Adrenal gland (tissue), 5 donors: ENCODE results near the gene ASXL1.

ENCODE experiments used
- POLR2A ChIP-seq, 2 donors: fragments of 450-650 bp; IDR thresholded peaks; one replicate each; pipeline ENCODE4 v1.6.1; 2017; ENCODE audit warnings: antibody characterized with exemption in 2 of 2, mild to moderate bottlenecking in 2 of 2, moderate library complexity in 1 of 2
- TF ChIP-seq, protein P1 (sequence below), 6 experiments: fragments of 450-650 bp in 4 of 6; fragments of 200-600 bp in 2 of 6; sonication (generic) in 1 of 6; IDR thresholded peaks; 1 replicate in 5 of 6; 2 replicates in 1 of 6; pipeline versions ENCODE4 v1.5.1 to v1.8.0; 2016 to 2021; ENCODE audit warnings: antibody characterized with exemption in 6 of 6, mild to moderate bottlenecking in 2 of 6, moderate library complexity in 1 of 6
- donor health status: DM: no; HTN: no; CAD: no.

DNA sequence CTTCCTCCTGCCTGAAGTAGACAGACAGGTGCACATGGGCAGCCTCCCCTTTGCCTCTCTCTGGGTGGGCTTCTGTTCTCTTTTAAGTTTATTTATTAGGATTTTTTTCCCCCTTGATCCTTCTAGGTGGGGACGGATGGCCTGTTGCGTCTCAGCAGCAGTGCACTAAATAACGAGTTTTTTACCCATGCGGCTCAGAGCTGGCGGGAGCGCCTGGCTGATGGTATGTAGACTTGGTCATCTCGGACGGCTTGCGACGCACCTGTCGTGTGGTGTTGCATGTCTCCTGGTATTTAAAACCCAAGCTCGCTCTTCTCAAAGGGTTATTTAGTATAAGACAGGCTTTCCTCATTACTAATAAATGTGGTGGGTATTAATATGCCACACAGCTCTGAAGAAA lies 73.3 kb downstream of the ASXL1 start:
- no peak for TF ChIP-seq POLR2A (IDR thresholded peaks at IDR 0.05)
- TF ChIP-seq, protein P1, sequence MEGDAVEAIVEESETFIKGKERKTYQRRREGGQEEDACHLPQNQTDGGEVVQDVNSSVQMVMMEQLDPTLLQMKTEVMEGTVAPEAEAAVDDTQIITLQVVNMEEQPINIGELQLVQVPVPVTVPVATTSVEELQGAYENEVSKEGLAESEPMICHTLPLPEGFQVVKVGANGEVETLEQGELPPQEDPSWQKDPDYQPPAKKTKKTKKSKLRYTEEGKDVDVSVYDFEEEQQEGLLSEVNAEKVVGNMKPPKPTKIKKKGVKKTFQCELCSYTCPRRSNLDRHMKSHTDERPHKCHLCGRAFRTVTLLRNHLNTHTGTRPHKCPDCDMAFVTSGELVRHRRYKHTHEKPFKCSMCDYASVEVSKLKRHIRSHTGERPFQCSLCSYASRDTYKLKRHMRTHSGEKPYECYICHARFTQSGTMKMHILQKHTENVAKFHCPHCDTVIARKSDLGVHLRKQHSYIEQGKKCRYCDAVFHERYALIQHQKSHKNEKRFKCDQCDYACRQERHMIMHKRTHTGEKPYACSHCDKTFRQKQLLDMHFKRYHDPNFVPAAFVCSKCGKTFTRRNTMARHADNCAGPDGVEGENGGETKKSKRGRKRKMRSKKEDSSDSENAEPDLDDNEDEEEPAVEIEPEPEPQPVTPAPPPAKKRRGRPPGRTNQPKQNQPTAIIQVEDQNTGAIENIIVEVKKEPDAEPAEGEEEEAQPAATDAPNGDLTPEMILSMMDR (IDR thresholded peaks at IDR 0.05): no peak
